ENCODE data around the gene EEF2KMT. TPM values are rescaled to one million over a fixed set of nuclear protein-coding genes. Genes with fewer than 3 reads are reported as not detected.

Gene EEF2KMT
- total RNA-seq, 4 donors from 2014 or later = 5.9 to 16.0 (median 9.1) TPM

DNA sequence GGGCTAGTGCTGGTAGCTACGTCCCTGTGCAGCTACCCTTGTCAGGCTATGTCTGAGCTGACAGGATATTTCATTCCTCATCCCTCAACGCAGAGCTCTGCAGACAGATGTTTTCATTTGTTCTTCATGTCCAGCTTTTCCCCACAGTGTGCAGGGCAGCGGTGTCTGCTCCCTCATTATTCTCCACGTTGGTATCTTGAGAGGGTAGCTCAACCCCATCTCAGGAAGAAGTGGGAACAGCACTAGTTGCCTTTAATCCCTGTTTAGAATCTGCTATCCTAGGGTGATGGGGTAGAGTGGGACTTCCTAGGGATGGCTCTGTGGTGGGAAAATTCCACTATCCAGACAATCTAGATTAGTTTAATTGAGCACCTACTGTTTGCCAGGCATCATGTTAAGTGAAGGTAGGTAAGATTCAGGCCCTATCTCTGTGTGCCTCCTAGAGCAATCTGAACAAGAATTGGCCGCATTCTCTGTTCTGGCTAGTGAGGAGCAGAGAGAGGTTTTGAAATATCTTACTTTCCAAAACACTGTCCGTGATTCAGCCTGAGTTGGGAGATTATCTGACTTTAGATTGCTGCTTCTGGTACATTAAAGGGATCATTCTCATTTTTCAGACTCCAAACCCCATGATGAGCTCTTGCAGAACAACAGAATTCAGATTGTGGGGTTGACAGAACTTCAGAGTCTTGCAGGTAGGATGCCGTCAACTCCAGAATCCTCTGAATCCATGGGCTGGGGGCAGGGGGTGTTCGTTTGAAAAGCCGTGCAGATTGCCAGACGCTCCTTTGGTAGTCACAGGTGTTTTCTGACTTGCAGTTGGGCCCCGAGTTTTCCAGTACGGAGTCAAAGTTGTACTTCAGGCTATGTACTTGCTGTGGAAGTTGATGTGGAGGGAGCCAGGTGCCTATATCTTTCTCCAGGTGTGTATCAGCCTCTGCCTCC, 25.0 kb downstream of the EEF2KMT start:
- TF ChIP-seq EP300 (IDR thresholded peaks at IDR 0.05) = no peak
- TF ChIP-seq POLR2AphosphoS5 (IDR thresholded peaks at IDR 0.05) = no peak
- no peak for TF ChIP-seq POLR2A (IDR thresholded peaks at IDR 0.05)
- TF ChIP-seq, protein P1, sequence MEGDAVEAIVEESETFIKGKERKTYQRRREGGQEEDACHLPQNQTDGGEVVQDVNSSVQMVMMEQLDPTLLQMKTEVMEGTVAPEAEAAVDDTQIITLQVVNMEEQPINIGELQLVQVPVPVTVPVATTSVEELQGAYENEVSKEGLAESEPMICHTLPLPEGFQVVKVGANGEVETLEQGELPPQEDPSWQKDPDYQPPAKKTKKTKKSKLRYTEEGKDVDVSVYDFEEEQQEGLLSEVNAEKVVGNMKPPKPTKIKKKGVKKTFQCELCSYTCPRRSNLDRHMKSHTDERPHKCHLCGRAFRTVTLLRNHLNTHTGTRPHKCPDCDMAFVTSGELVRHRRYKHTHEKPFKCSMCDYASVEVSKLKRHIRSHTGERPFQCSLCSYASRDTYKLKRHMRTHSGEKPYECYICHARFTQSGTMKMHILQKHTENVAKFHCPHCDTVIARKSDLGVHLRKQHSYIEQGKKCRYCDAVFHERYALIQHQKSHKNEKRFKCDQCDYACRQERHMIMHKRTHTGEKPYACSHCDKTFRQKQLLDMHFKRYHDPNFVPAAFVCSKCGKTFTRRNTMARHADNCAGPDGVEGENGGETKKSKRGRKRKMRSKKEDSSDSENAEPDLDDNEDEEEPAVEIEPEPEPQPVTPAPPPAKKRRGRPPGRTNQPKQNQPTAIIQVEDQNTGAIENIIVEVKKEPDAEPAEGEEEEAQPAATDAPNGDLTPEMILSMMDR (IDR thresholded peaks at IDR 0.05) = no peak
- H3K4me3 ChIP-seq = peak overlapping the region; percentile 53 to 64
- peaks cover 0 to 44% of the 10 kb centered on the region in 2 donors for H3K36me3 ChIP-seq
- 44 to 46% methylated on average over 4 to 9 of the region's 12 CpGs for WGBS, 2 donors (ENCODE audit: low coverage in 1 of 2)
- H3K9me3 ChIP-seq = no peaks in the 10 kb centered on the region
- no peaks in the 10 kb centered on the region for H3K27me3 ChIP-seq
- no peak for ATAC-seq
- H3K4me1 ChIP-seq = peaks cover 0 to 22% (median 10%) of the 10 kb centered on the region in 3 donors
- H3K27ac ChIP-seq = peak overlapping the region; percentile 62 to 85 (median 80)

DNA sequence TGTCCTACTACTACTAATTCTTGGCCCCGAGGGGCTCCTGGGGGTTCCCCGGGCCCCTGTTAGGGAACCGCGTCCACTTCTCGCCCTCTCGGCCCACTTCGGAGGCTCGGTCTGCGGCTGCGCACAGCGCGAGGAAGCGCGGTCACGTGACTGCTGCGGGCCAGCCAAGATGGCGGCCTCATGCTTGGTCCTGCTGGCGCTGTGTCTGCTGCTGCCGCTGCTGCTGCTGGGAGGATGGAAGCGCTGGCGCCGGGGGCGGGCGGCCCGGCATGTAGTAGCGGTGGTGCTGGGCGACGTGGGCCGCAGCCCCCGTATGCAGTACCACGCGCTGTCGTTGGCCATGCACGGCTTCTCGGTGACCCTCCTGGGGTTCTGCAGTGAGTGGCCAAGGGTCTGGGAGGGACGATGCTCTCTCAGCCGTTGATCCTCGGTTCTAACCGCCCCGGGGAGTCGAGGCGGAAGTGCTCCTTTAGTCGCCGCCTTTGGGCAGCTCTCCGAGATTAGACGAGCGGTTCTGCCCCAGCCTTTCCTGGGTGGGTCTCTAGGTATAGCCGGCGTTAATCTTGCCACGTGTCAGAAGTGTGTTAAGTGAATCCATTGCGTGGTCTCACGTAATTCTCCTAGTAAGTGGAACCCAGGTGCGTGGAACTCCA, 25.8 kb downstream of the EEF2KMT start, which contains the start of gene ALG1:
Gene ALG1, plus strand, starts transcription at position 163 of the 653 bp plus-strand sequence. Its CDS starts 7 bp downstream, at position 170.
- peak; percentile 95 for ATAC-seq
- H3K4me3 ChIP-seq = peak within 1 kb of the TSS; percentile 53 to 64
- TF ChIP-seq POLR2AphosphoS5 (IDR thresholded peaks at IDR 0.05) = peak; percentile 95
- no peak for TF ChIP-seq EP300 (IDR thresholded peaks at IDR 0.05)
- TF ChIP-seq, protein P1 (IDR thresholded peaks at IDR 0.05) = no peak
- peak; percentile 81 to 87 for TF ChIP-seq POLR2A (IDR thresholded peaks at IDR 0.05)

DNA sequence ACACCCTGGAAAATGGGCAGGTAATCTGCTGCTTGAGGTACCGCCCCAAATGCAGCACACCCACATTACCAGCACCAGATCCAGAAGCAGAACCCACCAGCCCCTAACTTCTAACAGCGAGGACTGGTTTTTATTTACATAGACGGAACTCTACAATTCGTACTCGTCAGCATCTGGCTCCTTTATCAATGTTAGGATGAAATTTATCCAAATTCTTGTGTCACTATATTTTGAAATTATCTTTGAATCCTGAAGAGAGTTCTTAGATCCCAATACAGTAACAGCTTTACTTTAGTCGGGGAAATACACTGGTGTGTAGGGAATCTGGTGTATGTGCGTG, 26.3 kb downstream of the EEF2KMT start:
- H3K36me3 ChIP-seq = peaks cover 0 to 31% of the 10 kb centered on the region in 2 donors
- peak overlapping the region; percentile 62 to 85 (median 80) for H3K27ac ChIP-seq
- TF ChIP-seq POLR2AphosphoS5 (IDR thresholded peaks at IDR 0.05) (no peak), POLR2A (IDR thresholded peaks at IDR 0.05) (no peak), EP300 (IDR thresholded peaks at IDR 0.05) (no peak)
- TF ChIP-seq, protein P1 (IDR thresholded peaks at IDR 0.05) = no peak
- peak overlapping the region; percentile 53 to 64 for H3K4me3 ChIP-seq
- no peaks in the 10 kb centered on the region for H3K27me3 ChIP-seq
- WGBS, 2 donors (ENCODE audit: low coverage in 1 of 2) = 55 to 62% methylated on average over 7 of the region's 7 CpGs
- no peaks in the 10 kb centered on the region for H3K9me3 ChIP-seq
- peaks cover 0 to 22% (median 10%) of the 10 kb centered on the region in 3 donors for H3K4me1 ChIP-seq
- no peak for ATAC-seq

More for the DNA sequence above, 25.8 kb downstream of the EEF2KMT start, which contains the start of gene ALG1:
- Histone ChIP-seq H3K27me3 (no peaks in the 10 kb centered on the region), H3K27ac (peak within 1 kb of the TSS; percentile 62 to 85 (median 80)), H3K36me3 (peaks cover 0 to 36% of the 10 kb centered on the region in 2 donors), H3K9me3 (no peaks in the 10 kb centered on the region), H3K4me1 (peaks cover 0 to 22% (median 10%) of the 10 kb centered on the region in 3 donors)
- WGBS, 2 donors (ENCODE audit: low coverage in 1 of 2) = 0% methylated on average over 10 of the region's 53 CpGs; no CpG with 5 or more reads in 1 of the 2 donors

DNA sequence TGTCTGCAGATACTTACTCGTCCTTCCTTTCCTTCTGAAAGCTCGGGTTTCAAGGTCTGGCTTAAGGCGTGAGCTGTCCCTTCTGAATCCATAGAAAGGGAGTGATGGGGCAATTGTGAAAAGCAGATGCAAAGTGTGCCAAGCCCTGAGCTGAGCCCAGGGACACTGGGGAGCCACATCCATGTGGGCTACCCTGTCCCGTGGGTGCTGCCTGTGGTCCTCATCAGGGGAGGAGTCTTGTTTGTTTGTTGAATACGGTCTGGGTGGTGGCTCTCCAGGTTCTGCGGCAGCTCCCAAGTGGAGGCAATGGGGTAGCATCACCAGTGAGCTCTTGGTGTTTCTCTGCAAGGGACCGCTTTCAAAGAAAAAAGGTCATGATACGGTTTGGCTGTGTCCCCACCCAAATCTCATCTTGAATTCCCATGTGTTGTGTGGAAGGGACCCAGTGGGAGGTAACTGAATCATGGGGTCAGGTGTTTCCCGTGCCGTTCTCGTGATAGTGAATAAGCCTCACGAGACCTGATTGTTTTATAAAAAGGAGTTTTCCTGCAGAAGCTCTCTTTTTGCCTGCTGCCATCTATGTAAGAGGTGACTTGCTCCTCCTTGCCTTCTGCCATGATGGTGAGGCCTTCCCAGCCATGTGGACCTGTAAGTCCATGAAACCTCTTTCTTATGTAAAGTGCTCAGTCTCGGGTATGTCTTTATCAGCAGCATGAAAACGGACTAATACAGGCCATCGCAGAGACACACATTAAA, 27.0 kb downstream of the EEF2KMT start:
- Histone ChIP-seq H3K4me1 (peaks cover 0 to 22% (median 10%) of the 10 kb centered on the region in 3 donors), H3K27me3 (no peaks in the 10 kb centered on the region), H3K9me3 (no peaks in the 10 kb centered on the region), H3K36me3 (peaks cover 0 to 24% of the 10 kb centered on the region in 2 donors), H3K27ac (peak overlapping the region; percentile 62 to 85 (median 80)), H3K4me3 (no peak overlapping the region)
- 77 to 88% methylated on average over 6 to 10 of the region's 15 CpGs for WGBS, 2 donors (ENCODE audit: low coverage in 1 of 2)
- no peak for ATAC-seq
- TF ChIP-seq, protein P1 (IDR thresholded peaks at IDR 0.05) = no peak
- no peak for TF ChIP-seq POLR2AphosphoS5 (IDR thresholded peaks at IDR 0.05)
- TF ChIP-seq EP300 (IDR thresholded peaks at IDR 0.05) = no peak
- TF ChIP-seq POLR2A (IDR thresholded peaks at IDR 0.05) = no peak
